Non-pigmented ciliary epithelial cell (primary cell): ENCODE results near the gene CD300LG.
A peak's percentile ranks its signal among the peaks of the same experiment; 100 is the strongest.
"Not testable (repeated sequence)": the region's sequence is repeated elsewhere in the genome, so short reads cannot be mapped to it uniquely, and the experiment has no call there.

Experiments
- DNase-seq: peaks from one replicate; pipeline ENCODE4 v3.0.0-alpha.2; 2010; ENCODE audit warnings: low read depth

CD300LG gene

DNA sequence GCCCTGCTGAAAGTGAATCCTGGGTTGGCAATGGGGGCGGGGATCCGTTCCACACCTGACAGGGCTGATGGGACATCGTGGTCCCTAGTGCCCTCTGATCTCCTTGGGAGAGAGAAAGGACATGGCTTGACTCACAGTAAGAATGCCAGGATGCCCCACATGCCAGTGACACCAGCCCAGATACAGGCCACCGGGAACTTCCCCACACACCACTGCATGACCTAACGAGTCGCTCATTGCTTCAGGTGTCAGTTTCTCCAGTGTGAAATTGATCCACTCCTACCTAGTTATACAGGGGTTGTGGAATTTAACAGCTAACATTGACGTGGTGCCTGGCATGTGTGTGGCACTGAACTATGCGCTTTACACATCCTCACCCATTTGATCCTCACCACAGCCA lies 7.5 kb downstream of the CD300LG start:
- DNase-seq, result no peak

DNA sequence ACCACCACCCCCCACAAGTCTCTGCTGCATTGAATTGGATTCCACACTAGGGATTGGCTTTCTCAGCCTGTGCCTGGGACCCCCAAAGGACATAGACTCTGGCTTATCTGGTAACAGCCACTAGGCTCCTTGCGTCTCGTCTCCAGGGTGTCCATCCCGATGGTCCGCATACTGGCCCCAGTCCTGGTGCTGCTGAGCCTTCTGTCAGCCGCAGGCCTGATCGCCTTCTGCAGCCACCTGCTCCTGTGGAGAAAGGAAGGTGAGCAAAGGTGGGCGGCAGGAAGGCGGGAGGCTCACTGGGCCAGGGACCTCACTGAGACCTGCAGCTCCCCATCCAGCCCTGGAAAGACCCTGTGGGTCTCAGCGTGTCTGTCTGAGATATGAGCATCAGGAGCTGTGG lies 8.1 kb downstream of the CD300LG start:
- no peak for DNase-seq

DNA sequence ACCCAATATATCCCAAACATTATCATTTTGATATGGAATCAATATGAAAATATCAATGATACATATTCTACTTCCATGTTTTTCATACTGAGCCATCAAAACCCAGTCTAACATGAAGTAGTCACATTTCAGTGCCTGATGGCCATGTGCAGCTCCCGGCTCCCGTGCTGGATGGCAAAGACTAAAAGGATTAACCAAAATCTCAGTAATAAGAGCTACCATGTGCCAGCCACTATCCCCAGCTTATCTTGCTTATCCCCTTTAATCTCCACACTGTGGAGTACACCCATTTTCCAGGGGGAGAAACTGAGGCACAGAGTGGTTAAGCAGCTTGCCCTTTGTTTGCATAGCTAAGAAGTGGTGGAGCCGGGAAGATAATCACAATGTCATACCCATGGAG lies 9.2 kb downstream of the CD300LG start:
- DNase-seq, result no peak

DNA sequence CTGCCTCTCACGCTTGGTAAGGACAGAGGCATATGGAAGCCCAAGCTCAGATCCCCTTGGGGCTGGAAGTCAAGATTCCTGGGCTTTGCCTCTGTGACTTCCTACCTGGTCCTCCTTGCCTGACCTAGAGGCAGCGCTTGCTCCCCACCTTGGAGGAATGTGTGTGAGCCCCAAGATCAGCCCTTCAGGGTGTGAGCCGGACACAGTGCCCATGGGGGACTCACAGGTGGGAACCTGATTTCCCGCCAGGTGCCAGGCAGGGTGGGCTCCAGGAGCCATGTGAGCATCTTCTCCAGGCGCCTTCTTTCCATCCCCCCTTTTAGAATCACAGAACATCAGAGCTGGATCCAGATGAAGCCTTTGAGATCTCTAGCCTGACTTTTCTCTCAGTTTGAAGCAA lies 10.2 kb downstream of the CD300LG start:
- no peak for DNase-seq

DNA sequence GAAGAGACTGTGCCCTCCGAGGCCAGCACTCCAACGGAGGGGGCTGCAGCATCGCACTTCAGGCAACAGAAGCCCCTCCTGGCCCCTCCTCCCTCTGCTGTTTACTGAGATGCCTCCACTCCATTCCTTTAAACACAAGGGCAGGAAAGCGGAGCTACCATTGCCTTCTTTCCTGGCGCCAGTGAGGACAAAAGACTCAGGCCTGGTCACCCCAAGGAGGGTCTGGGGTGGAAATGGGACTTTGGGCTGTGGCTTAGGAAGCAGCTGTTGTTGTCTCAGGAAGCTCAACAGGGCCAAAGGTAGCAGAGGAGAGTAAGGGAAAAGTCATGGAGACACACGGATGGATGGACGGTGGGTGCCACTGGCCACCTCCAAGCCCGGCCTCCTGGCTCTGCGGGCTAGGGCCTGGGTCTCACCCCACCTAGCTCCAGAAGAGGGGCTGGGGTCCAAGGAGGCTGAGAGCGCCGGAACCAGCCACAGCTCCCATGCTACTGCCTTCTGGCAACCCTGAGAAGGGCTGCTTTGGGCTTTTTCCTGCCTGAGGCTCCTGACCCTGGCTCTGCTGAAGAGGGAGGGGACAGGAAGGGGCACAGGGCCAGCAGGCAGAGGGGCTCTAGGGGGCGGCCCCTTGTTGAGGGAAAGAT lies 11.1 kb downstream of the CD300LG start:
- no peak for DNase-seq

DNA sequence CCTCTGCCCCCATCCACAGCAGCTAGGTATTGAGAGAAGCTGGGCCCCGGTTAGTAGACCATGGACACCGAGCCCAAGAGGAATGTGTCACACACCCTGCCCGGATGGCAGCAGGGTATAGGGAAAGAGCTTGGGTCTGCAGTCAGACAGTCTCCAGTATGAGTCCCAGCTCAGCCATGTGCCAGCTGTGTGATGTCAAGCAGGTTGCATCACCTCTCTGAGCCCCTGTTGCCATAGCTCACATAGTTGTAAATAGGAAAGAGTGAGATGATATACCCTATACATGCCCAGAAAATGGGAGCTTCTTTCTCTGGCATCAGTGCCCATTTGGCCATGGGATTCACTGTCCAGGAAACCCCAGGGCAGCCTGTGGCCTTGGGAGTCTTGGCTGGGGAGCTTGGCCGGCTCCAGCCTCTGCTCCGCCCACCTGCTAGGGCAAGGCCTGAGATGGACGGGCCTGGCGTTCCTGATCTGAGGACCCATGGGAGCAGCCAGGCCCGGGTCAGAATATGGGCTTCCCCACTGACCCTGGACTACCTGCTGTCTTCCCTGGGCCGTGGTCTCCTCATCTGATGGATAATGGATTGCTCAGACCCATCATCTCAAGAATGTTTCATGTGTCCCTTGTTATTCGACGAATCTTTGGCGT lies 13.2 kb downstream of the CD300LG start:
- no peak for DNase-seq

- no peak for DNase-seq
These were observed 14.1 kb downstream of the CD300LG start for GRCh38 chr17:43860927-43861622.

DNA sequence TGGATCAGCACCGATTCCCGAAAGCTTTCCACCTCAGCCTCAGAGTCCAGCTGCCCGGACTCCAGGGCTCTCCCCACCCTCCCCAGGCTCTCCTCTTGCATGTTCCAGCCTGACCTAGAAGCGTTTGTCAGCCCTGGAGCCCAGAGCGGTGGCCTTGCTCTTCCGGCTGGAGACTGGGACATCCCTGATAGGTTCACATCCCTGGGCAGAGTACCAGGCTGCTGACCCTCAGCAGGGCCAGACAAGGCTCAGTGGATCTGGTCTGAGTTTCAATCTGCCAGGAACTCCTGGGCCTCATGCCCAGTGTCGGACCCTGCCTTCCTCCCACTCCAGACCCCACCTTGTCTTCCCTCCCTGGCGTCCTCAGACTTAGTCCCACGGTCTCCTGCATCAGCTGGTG lies 15.0 kb downstream of the CD300LG start:
- no peak for DNase-seq

GRCh38 chr17:43864161-43864984 lies 17.4 kb downstream of the CD300LG start:
- no peak for DNase-seq

DNA sequence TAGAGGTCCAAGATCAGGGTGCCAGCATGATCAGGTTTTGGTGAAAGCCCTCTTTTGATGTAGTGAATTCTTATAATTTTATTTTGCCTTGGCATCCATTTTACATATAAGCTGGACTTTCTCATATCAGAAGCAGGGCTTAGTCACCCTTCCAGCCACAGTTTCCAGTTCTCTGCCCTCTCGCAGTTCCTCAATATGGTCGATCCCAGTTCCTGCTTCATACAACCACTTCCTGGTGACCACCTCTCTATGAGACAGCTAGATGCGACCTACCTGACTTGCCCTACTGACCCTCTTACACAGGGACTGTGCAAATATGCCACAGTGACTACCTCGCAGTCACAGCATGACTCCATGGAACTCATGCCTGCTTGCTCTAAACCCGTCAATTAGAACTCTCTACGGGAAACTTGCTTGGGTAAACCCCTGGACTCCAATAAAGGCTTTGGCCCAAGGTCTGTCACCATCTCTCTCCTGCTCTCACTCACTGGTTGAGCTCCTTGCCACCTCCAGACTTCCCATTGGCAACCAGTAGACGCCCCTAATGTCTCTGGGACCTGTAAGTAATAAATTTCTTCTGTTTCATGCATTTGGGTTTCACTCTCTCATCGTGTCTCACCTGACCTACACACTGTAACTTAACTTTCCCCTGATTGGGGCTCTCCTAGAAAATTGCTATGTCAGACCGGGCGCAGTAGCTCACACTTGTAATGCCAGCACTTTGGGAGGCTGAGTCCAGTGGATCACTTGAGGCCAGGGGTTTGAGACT lies 21.4 kb downstream of the CD300LG start:
- DNase-seq, result no peak

- DNase-seq, result not testable (repeated sequence)
These were observed 22.1 kb downstream of the CD300LG start for GRCh38 chr17:43869031-43869430.

DNA sequence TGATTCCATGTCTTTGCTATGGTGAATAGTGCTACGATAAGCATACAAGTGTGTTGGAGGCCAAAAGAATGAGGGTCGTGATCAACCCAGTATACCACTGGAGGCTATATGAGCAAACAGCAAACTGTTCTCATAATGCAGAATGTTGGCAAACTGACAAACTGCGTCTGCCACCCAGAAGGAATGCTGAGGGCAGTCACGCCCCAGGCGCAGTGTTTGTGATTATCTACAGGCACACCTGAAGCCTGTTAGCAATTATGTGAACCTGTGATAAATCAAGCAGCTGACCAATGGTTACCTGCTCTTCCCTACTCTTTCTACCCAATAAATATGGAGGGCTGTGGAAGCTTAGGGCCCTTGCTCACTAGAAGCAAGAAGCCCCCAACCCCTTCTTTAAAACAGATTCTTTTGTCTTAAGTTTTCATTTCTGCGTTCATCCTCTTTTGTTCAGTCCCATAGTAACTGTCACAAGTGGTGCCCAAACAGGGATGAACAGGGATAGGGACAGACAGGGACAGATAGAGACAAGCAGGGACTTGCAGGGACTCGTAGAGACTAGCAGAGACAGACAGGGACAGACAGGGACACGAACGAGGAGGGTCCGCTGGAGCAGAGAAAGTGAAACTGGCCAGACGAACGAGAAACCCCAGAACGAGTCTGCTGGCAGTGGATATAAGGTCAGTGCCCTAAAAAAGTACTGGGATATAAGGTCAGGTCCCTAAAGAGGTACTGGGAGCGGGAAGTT lies 25.1 kb downstream of the CD300LG start:
- DNase-seq, result no peak

GRCh38 chr17:43873091-43873490 lies 26.1 kb downstream of the CD300LG start:
- no peak for DNase-seq

- no peak for DNase-seq
These were observed 26.8 kb downstream of the CD300LG start for GRCh38 chr17:43873815-43874214.

- DNase-seq, result no peak
These were observed 27.3 kb downstream of the CD300LG start for GRCh38 chr17:43874293-43874692.

DNA sequence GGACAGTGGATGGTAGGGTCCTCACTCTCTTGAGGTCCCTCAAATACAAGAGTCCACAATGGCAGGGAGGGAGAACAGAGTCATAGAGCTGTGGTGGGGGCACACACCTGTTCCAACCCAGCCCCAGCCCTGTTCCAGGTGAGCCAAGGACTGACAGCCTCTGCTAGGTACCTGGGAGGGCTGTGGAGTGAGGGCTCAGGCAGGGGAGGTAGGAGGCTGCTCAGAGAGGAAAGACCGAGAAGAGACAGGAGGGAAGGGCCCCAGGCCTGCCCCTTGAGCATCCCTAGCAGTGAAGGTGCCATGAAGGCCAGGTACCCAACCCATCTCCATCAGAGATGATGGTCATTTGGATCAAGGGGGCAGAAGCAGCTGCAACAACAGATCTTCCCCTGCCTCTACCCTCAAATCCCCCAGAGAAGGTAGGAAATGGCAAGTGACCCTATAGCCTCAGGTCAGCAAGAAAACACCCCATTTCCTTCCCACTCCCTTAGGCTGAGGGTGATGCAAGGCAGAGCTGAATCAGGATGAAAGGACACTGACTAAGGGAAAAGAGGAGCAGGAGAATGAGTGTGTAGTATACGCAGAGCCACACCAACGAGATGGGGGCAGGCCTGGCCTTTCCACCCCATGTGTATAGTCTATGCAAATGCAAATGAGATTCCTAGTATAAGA lies 28.6 kb downstream of the CD300LG start:
- no peak for DNase-seq

DNA sequence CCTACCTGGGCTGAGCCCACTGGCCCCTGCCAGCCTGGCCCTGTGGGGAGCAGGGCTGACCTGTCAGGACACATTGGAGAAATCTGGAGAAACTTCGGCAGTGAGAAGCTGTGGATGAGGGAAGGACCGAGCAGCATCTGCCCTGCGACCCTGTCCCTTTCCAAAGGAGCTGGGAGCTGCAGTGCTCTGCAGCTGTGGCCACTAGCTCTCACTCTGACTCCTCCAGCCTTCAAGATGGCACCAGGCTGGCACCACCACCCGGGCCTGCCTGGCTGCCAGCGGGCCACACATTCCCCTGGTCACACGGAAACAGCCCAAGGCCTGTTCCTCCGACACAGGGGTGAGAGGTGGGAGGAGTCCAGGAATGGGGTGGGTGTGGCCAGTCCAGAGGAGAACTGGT lies 30.1 kb downstream of the CD300LG start:
- DNase-seq, result no peak

GRCh38 chr17:43877451-43878155 lies 30.6 kb downstream of the CD300LG start:
- DNase-seq, result no peak

- DNase-seq, result peak; percentile 55
These were observed 31.5 kb downstream of the CD300LG start for GRCh38 chr17:43878260-43879175.
